T-cell (primary cell): ENCODE data around the gene TMEM123. TPM values are rescaled to one million over a fixed set of nuclear protein-coding genes. Genes with fewer than 3 reads are reported as not detected.
A peak's percentile ranks its signal among the peaks of the same experiment; 100 is the strongest.

Source experiments
- ATAC-seq, 4 experiments: fragments of 200-7000 bp in 3 of 4; fragments of 150-1000 bp in 1 of 4; cut with Tn5 transposase; replicated peaks in 1 of 4; 1 replicate in 3 of 4; 2 replicates in 1 of 4; pipeline ENCODE4 v1.10.0; 2021; ENCODE audit warnings: moderate library complexity in 3 of 4, mild to moderate bottlenecking in 2 of 4, moderate number of reproducible peaks in 1 of 4
- CTCF ChIA-PET, 2 donors: fragments of 300-600 bp; sonication (Branson Sonifier 250); formaldehyde crosslinking; loops; one replicate each; lab custom pipeline; 2022; ENCODE audit warnings: antibody characterized with exemption in 2 of 2; lab: Charles Lee
- POLR2A ChIA-PET, 2 donors: fragments of 300-600 bp; sonication (Branson Sonifier 250); formaldehyde crosslinking; loops; one replicate each; lab custom pipeline; 2022; ENCODE audit warnings: antibody characterized with exemption in 2 of 2; lab: Charles Lee
- DNase-seq, 35 experiments: peaks; one replicate each; pipeline versions ENCODE4 v3.0.0 to v3.0.0-alpha.2; 2013 to 2023
- H3K27ac ChIP-seq: one replicate; pipeline ENCODE4 v1.5.1; 2013; ENCODE audit warnings: low read length
- H3K27me3 ChIP-seq, 2 experiments: replicated peaks in 1 of 2; 1 replicate in 1 of 2; 2 replicates in 1 of 2; pipeline versions ENCODE4 v1.6.1 to v1.7.0; 2013; ENCODE audit warnings: low read length in 1 of 2, mixed read lengths in 1 of 2; ENCODE audit not compliant: control insufficient read depth in 2 of 2, insufficient read depth in 2 of 2; ENCODE audit errors: extremely low read depth in 1 of 2
- H3K36me3 ChIP-seq, 2 donors: 1 replicate in 1 of 2; 2 replicates in 1 of 2; pipeline versions ENCODE4 v1.6.1 to v1.7.0; 2013; ENCODE audit warnings: low read length in 1 of 2; ENCODE audit not compliant: control insufficient read depth in 2 of 2, insufficient read depth in 1 of 2; ENCODE audit errors: extremely low read depth in 1 of 2
- H3K4me1 ChIP-seq, 2 experiments: 1 replicate in 1 of 2; 2 replicates in 1 of 2; pipeline versions ENCODE4 v1.6.1 to v1.7.0; 2013; ENCODE audit warnings: low read length in 2 of 2, mixed read lengths in 1 of 2; ENCODE audit not compliant: insufficient read depth in 2 of 2, control insufficient read depth in 1 of 2; ENCODE audit errors: extremely low read depth in 1 of 2
- H3K4me3 ChIP-seq, 2 donors: 1 replicate in 1 of 2; 2 replicates in 1 of 2; pipeline versions ENCODE4 v1.5.1 to v1.7.0; 2013; ENCODE audit warnings: mild to moderate bottlenecking in 2 of 2, low read length in 1 of 2, moderate library complexity in 1 of 2; ENCODE audit not compliant: control insufficient read depth in 1 of 2; ENCODE audit errors: extremely low read depth in 1 of 2
- H3K9me3 ChIP-seq: 2 replicates; pipeline ENCODE4 v1.7.0; 2013
- H3K27ac Mint-ChIP-seq, 2 donors: one replicate each; pipeline ENCODE4 v1.8.0; 2020 to 2021; ENCODE audit warnings: mild to moderate bottlenecking in 2 of 2, mixed read lengths in 2 of 2
- H3K27me3 Mint-ChIP-seq, 2 donors: one replicate each; pipeline ENCODE4 v1.8.0; 2021 to 2022; ENCODE audit warnings: mixed read lengths in 2 of 2
- H3K36me3 Mint-ChIP-seq: one replicate; pipeline ENCODE4 v1.8.0; 2021; ENCODE audit warnings: mixed read lengths
- H3K4me1 Mint-ChIP-seq, 3 donors: one replicate each; pipeline ENCODE4 v1.8.0; 2020 to 2022; ENCODE audit warnings: mixed read lengths in 3 of 3, mild to moderate bottlenecking in 1 of 3
- H3K4me3 Mint-ChIP-seq, 3 donors: one replicate each; pipeline ENCODE4 v1.8.0; 2020 to 2022; ENCODE audit warnings: mild to moderate bottlenecking in 3 of 3, mixed read lengths in 3 of 3, moderate library complexity in 3 of 3
- H3K9me3 Mint-ChIP-seq, 3 donors: one replicate each; pipeline ENCODE4 v1.8.0; 2020 to 2022; ENCODE audit warnings: mixed read lengths in 3 of 3
- WGBS: methylation state at CpG from one replicate; pipeline ENCODE4 v1.1.5; 2013; ENCODE audit warnings: missing lambda C conversion rate; ENCODE audit not compliant: insufficient coverage; 5-methylcytosine and 5-hydroxymethylcytosine counted together
- total RNA-seq, 35 experiments: library from RNA in 6 of 35; stranded (reverse) in 6 of 35; fragments of 120-200 nt in 1 of 35; gene quantifications; one replicate each; pipeline versions ENCODE4 v1.2.1 to v1.2.4 and lab custom pipeline; 2013 to 2026

Gene TMEM123
- total RNA-seq, 5 donors from 2014 or later (not counting 1 experiment from before 2014, with no cell fraction given) = 361 to 469 (median 428) TPM

GRCh38 chr11:102401905-102402304 lies 50.7 kb downstream of the TMEM123 start:
- ChIA-PET CTCF (interaction anchor here (0.8 to 4.3 kb wide), 4 partner anchors 9 to 35 kb away, joined by 4 to 26 read pairs (median 5); no protein-coding TSS in a partner anchor), POLR2A (no interaction called here)
- no peaks in the 10 kb centered on the region for H3K9me3 ChIP-seq
- Mint-ChIP-seq H3K4me3 (no peak overlapping the region), H3K27ac (peak overlapping the region in 1 of 2 donors; percentile 6), H3K36me3 (peaks cover 50% of the 10 kb centered on the region), H3K27me3 (no peaks in the 10 kb centered on the region), H3K9me3 (no peaks in the 10 kb centered on the region), H3K4me1 (peaks cover 68 to 80% (median 73%) of the 10 kb centered on the region in 3 donors)
- H3K4me1 ChIP-seq = peaks cover 9 to 18% of the 10 kb centered on the region in 2 experiments
- H3K27ac ChIP-seq = no peak overlapping the region
- H3K4me3 ChIP-seq = no peak overlapping the region
- no peak for ATAC-seq
- 69% methylated on average over 2 of the region's 3 CpGs for WGBS
- DNase-seq = no peak
- peaks cover 4 to 61% of the 10 kb centered on the region in 2 donors for H3K36me3 ChIP-seq
- no peaks in the 10 kb centered on the region for H3K27me3 ChIP-seq

- Mint-ChIP-seq H3K4me1 (peaks cover 67 to 79% (median 70%) of the 10 kb centered on the region in 3 donors), H3K4me3 (no peak overlapping the region), H3K36me3 (peaks cover 45% of the 10 kb centered on the region), H3K9me3 (no peaks in the 10 kb centered on the region), H3K27ac (peak overlapping the region; percentile 61 to 81), H3K27me3 (no peaks in the 10 kb centered on the region)
- Histone ChIP-seq H3K36me3 (peaks cover 4 to 55% of the 10 kb centered on the region in 2 donors), H3K4me1 (peaks cover 8 to 9% of the 10 kb centered on the region in 2 experiments), H3K27me3 (no peaks in the 10 kb centered on the region), H3K27ac (no peak overlapping the region), H3K9me3 (no peaks in the 10 kb centered on the region), H3K4me3 (no peak overlapping the region)
- ATAC-seq = no peak
- no CpG with 5 or more reads among the region's 5 CpGs for WGBS
- DNase-seq = no peak
- ChIA-PET CTCF (interaction anchor here (0.5 to 4.3 kb wide), 3 partner anchors 10 to 144 kb away, joined by 4 to 26 read pairs (median 6); no protein-coding TSS in a partner anchor), POLR2A (interaction anchor here in 1 of 2 donors (0.6 kb wide), 1 partner anchor 51 kb away, joined by 3 read pairs; no protein-coding TSS in a partner anchor)
These were observed 52.0 kb downstream of the TMEM123 start for GRCh38 chr11:102400603-102401002.

GRCh38 chr11:102399189-102399588 lies 53.4 kb downstream of the TMEM123 start:
- no peaks in the 10 kb centered on the region for H3K27me3 Mint-ChIP-seq
- ChIA-PET POLR2A (interaction anchor here (0.6 to 1.0 kb wide), 3 partner anchors 10 to 39 kb away, joined by 3 to 10 read pairs (median 3); no protein-coding TSS in a partner anchor), CTCF (interaction anchor here in 1 of 2 donors (0.7 to 4.3 kb wide), 3 partner anchors 9 to 100 kb away, joined by 3 to 26 read pairs (median 4); no protein-coding TSS in a partner anchor)
- no peak for ATAC-seq
- Histone ChIP-seq H3K27me3 (no peaks in the 10 kb centered on the region), H3K27ac (no peak overlapping the region), H3K9me3 (no peaks in the 10 kb centered on the region), H3K4me1 (peaks cover 6 to 8% of the 10 kb centered on the region in 2 experiments), H3K4me3 (no peak overlapping the region), H3K36me3 (peaks cover 2 to 55% of the 10 kb centered on the region in 2 donors)
- no peak overlapping the region for H3K4me3 Mint-ChIP-seq
- peaks cover 51% of the 10 kb centered on the region for H3K36me3 Mint-ChIP-seq
- H3K27ac Mint-ChIP-seq = peak overlapping the region; percentile 23 to 39
- no peak for DNase-seq
- peaks cover 60 to 64% (median 60%) of the 10 kb centered on the region in 3 donors for H3K4me1 Mint-ChIP-seq
- H3K9me3 Mint-ChIP-seq = no peaks in the 10 kb centered on the region
- no CpG with 5 or more reads among the region's 2 CpGs for WGBS

- Histone ChIP-seq H3K27ac (no peak overlapping the region), H3K27me3 (no peaks in the 10 kb centered on the region), H3K9me3 (no peaks in the 10 kb centered on the region), H3K4me1 (peaks cover 3 to 8% of the 10 kb centered on the region in 2 experiments), H3K4me3 (no peak overlapping the region), H3K36me3 (peaks cover 0 to 55% of the 10 kb centered on the region in 2 donors)
- Mint-ChIP-seq H3K36me3 (peaks cover 52% of the 10 kb centered on the region), H3K4me3 (no peak overlapping the region), H3K27me3 (no peaks in the 10 kb centered on the region), H3K9me3 (no peaks in the 10 kb centered on the region), H3K4me1 (peaks cover 56 to 63% (median 58%) of the 10 kb centered on the region in 3 donors), H3K27ac (peak overlapping the region; percentile 52 to 55)
- ChIA-PET CTCF (interaction anchor here in 1 of 2 donors (0.8 to 1.2 kb wide), 2 partner anchors 9 to 15 kb away, joined by 3 to 4 read pairs; no protein-coding TSS in a partner anchor), POLR2A (interaction anchor here (0.5 to 0.9 kb wide), 4 partner anchors 8 to 51 kb away, joined by 3 to 4 read pairs (median 3); partner anchors contain the start of gene BIRC2 (in 1 of the 2))
- 100% methylated on average over 1 of the region's 2 CpGs for WGBS
- DNase-seq (no peak), ATAC-seq (no peak)
These were observed 54.3 kb downstream of the TMEM123 start for GRCh38 chr11:102398297-102398696.

GRCh38 chr11:102396708-102397563 lies 55.6 kb downstream of the TMEM123 start:
- Mint-ChIP-seq H3K4me1 (peaks cover 52 to 59% (median 57%) of the 10 kb centered on the region in 3 donors), H3K27ac (peak overlapping the region; percentile 86 to 88), H3K36me3 (peaks cover 55% of the 10 kb centered on the region), H3K4me3 (peak overlapping the region in 1 of 3 donors; percentile 22), H3K27me3 (no peaks in the 10 kb centered on the region), H3K9me3 (no peaks in the 10 kb centered on the region)
- H3K27ac ChIP-seq = peak overlapping the region; percentile 43
- H3K27me3 ChIP-seq = no peaks in the 10 kb centered on the region
- peaks cover 5 to 8% of the 10 kb centered on the region in 2 experiments for H3K4me1 ChIP-seq
- ATAC-seq (peak in 1 of 4 experiments; percentile 32), DNase-seq (no peak)
- no peaks in the 10 kb centered on the region for H3K9me3 ChIP-seq
- 0% methylated on average over 2 of the region's 4 CpGs for WGBS
- H3K36me3 ChIP-seq = peaks cover 0 to 54% of the 10 kb centered on the region in 2 donors
- ChIA-PET CTCF (interaction anchor here in 1 of 2 donors (0.9 kb wide), 1 partner anchor 216 kb away, joined by 3 read pairs; no protein-coding TSS in a partner anchor), POLR2A (no interaction called here)
- no peak overlapping the region for H3K4me3 ChIP-seq
